Measurements from ENCODE around the gene DDT. TPM values are rescaled to one million over a fixed set of nuclear protein-coding genes. Genes with fewer than 3 reads are reported as not detected.
"Not testable (repeated sequence)": the region's sequence is repeated elsewhere in the genome, so short reads cannot be mapped to it uniquely, and the experiment has no call there.

The DDT gene
- total RNA-seq, 2 donors from 2014 or later, result 97.4 to 127 TPM

DNA sequence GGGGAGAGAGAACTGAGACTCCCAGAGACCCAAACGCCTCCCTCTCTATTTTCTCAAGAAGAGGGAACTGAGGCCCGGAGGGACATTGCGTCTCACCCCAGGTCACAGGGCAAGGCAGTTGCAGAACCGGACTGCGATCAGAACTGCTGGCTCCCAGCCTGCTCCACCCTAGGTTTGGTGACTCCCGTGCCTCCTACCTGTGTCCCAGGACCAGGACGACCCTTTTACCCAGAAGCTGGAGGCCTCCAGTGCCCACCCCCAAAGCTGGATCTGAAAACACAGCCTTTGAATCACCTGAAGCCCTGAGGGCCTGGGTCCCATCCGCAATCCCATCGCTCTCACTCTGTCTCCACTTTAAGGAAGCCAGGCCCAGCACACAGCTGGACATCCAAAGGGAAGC lies 29.6 kb upstream of the DDT start:
- H3K27me3 Mint-ChIP-seq, result no peaks in the 10 kb centered on the region
- no peaks in the 10 kb centered on the region for H3K4me1 Mint-ChIP-seq (ENCODE audit: low read depth in 2 of 2)
- no peak for ATAC-seq
- no peak overlapping the region for H3K4me3 Mint-ChIP-seq
- no peak for DNase-seq (ENCODE audit: low spot score)
- H3K9me3 Mint-ChIP-seq, result no peaks in the 10 kb centered on the region
- no peak overlapping the region for H3K27ac Mint-ChIP-seq
- no peaks in the 10 kb centered on the region for H3K36me3 Mint-ChIP-seq

DNA sequence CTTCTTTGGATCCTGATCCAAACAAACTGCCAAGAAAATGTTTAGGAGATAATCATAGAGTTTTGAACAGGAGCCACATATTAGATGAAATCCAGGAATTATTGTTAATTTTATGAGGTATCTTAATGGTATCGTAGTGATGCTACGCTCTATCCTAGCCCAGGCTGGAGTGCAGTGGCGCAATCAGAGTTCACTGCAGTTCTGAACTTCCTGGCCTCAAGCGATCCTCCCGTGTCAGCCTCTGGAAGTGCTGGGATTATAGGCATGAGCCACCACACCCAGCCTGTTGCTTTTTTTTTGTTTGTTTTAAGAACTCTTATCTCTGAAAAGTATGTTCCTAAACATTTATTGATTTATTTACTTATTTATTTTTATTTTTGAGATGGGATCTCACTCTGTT lies 28.6 kb upstream of the DDT start:
- Mint-ChIP-seq H3K27ac (no peak overlapping the region), H3K4me1 (ENCODE audit: low read depth in 2 of 2) (no peaks in the 10 kb centered on the region), H3K27me3 (peaks cover 0 to under 1% of the 10 kb centered on the region in 2 donors), H3K36me3 (no peaks in the 10 kb centered on the region), H3K4me3 (no peak overlapping the region), H3K9me3 (no peaks in the 10 kb centered on the region)
- DNase-seq (ENCODE audit: low spot score) (no peak), ATAC-seq (no peak)

DNA sequence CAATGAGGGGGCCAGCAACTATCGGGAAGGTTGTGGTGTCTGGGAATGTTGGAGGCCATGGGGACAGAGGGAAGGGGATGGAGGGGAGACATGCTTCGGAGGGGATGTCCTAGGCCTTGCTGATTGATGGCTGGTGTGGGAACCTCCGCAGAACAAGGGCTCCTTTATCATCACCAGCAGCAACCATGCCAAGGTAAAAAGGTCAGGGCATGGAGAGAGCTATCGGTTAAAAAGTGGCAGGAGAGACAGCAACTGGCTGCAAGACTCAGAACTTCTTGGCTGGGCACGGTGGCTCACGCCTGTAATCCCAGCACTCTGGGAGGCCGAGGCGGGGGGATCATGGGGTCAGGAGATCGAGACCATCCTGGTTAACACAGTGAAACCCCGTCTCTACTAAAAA lies 28.0 kb upstream of the DDT start:
- DNase-seq (ENCODE audit: low spot score) (no peak), ATAC-seq (no peak)

DNA sequence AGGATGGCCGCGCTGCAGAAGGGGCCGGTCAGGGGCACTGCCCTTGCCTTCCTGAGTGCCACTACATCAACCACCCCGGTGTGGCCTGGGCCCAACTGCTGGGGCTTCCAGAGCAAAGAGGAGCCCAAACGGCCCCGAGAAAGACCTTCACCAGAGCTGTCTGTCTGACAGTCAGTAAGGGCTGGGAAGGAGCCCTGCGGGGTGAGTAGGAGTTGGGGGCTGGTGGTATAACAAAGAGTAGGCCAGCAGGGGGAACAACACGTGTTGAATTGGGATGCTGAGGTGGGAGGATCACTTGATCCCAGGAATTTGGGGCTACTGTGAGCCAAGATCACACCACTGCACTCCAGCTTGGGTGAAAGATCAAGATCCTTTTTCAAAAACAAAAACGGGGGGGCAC lies 27.1 kb upstream of the DDT start:
- Mint-ChIP-seq H3K27me3 (peaks cover 2 to 6% of the 10 kb centered on the region in 2 donors), H3K4me1 (ENCODE audit: low read depth in 2 of 2) (no peaks in the 10 kb centered on the region), H3K36me3 (no peaks in the 10 kb centered on the region), H3K27ac (no peak overlapping the region), H3K4me3 (no peak overlapping the region), H3K9me3 (no peaks in the 10 kb centered on the region)
- ATAC-seq, result no peak
- no peak for DNase-seq (ENCODE audit: low spot score)

More for the DNA sequence above, 28.0 kb upstream of the DDT start:
- H3K36me3 Mint-ChIP-seq, result no peaks in the 10 kb centered on the region
- no peak overlapping the region for H3K4me3 Mint-ChIP-seq
- H3K27me3 Mint-ChIP-seq, result peaks cover 0 to 6% of the 10 kb centered on the region in 2 donors
- no peaks in the 10 kb centered on the region for H3K4me1 Mint-ChIP-seq (ENCODE audit: low read depth in 2 of 2)
- no peaks in the 10 kb centered on the region for H3K9me3 Mint-ChIP-seq
- no peak overlapping the region for H3K27ac Mint-ChIP-seq

DNA sequence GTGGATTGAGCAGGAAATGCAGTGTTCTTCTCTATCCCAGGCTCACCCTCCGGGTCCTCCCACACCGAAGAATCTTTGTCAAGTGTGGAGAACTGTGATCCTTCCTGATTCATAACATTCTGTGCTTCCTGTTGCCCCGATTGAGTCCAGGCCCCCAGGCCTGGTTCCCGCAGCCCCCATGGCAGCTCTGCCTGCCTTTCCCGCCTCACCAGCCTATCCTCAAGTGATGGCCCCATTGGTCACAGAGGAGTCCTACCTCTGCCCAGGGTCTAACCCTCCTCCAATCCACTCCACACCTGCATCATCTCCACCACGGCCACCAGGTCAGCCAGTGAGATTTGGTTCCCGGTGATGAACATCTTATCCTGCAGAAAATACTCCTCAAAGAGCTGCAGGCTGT lies 25.5 kb upstream of the DDT start:
- not testable (repeated sequence) for H3K4me1 Mint-ChIP-seq (ENCODE audit: low read depth in 2 of 2); H3K9me3 Mint-ChIP-seq; H3K27me3 Mint-ChIP-seq; H3K36me3 Mint-ChIP-seq; DNase-seq (ENCODE audit: low spot score); H3K4me3 Mint-ChIP-seq; H3K27ac Mint-ChIP-seq
- peak; percentile 26 to 28 for ATAC-seq

DNA sequence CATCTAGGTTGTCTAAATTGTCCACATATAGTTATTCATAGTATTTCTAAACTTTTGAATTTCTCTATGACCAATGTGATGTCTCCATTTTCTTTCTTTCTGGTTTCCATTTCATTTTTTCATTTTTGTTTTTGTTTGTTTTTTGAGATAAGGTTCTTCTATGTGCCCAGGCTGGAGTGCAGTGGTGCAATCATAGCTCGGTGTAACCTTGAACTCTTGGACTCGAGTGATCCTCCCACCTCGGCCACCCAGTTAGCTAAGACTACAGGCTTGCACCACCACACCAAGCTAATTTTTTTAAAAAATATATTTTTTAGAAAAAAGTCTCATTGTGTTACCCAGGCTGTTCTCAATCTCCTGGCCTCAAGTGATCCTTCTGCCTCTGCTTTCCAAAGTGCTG lies 22.9 kb upstream of the DDT start:
- H3K4me3 Mint-ChIP-seq, result no peak overlapping the region
- H3K4me1 Mint-ChIP-seq (ENCODE audit: low read depth in 2 of 2), result no peaks in the 10 kb centered on the region
- H3K27me3 Mint-ChIP-seq, result peaks cover 4 to 6% of the 10 kb centered on the region in 2 donors
- H3K27ac Mint-ChIP-seq, result no peak overlapping the region
- H3K9me3 Mint-ChIP-seq, result no peaks in the 10 kb centered on the region
- ATAC-seq (no peak), DNase-seq (ENCODE audit: low spot score) (no peak)
- no peaks in the 10 kb centered on the region for H3K36me3 Mint-ChIP-seq

DNA sequence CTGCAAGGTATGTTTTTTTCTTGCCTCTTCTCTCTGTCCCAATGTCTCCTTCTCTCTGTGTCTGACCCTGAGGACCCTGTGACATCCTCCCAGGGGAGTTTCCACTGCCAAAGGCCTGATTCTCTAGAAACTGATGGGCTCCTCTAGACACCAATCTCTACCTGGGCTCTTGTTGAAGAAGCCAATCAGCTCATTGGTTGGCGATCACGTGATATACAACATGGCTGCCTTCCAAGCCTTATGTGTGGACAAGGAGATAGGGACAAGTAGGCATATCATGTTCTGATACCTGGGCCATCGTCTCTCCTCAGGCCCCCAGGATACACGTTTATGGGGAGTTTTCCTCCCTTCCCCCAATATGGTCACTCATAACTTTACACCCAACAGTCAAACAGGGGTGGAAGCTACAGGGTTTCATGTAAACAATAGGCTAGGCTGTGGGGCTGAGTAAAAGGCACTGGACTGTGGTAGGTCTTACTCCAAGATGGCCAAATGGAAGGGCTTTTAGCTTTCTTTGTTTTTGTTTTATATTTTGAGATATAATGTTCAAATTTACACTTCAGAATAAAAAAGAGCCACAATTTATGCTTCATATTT lies 19.4 kb upstream of the DDT start:
- H3K4me1 Mint-ChIP-seq (ENCODE audit: low read depth in 2 of 2); H3K27ac Mint-ChIP-seq; H3K27me3 Mint-ChIP-seq; H3K4me3 Mint-ChIP-seq; ATAC-seq; DNase-seq (ENCODE audit: low spot score); H3K9me3 Mint-ChIP-seq; H3K36me3 Mint-ChIP-seq: not testable (repeated sequence)

DNA sequence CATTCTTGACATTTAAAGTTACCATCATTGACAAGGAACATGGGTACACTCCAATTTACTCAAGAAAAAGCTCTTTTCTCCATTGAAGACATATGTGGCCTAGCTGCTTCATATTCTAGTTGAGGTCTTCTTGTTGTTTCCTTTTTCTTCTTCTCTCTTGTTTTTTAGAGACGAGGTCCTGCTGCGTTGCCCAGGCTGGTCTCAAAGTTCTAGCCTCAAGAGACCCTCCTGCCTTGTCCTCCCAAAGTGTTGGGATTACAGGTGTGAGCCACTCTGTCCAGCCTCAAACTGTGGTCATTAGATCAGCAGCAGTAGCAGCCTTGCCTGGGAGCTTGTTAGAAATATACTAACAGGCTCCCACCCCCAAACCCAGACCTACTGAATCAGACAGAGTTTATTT lies 18.8 kb upstream of the DDT start:
- not testable (repeated sequence) for H3K4me3 Mint-ChIP-seq; DNase-seq (ENCODE audit: low spot score); H3K36me3 Mint-ChIP-seq; H3K27me3 Mint-ChIP-seq; H3K27ac Mint-ChIP-seq; ATAC-seq; H3K4me1 Mint-ChIP-seq (ENCODE audit: low read depth in 2 of 2); H3K9me3 Mint-ChIP-seq

DNA sequence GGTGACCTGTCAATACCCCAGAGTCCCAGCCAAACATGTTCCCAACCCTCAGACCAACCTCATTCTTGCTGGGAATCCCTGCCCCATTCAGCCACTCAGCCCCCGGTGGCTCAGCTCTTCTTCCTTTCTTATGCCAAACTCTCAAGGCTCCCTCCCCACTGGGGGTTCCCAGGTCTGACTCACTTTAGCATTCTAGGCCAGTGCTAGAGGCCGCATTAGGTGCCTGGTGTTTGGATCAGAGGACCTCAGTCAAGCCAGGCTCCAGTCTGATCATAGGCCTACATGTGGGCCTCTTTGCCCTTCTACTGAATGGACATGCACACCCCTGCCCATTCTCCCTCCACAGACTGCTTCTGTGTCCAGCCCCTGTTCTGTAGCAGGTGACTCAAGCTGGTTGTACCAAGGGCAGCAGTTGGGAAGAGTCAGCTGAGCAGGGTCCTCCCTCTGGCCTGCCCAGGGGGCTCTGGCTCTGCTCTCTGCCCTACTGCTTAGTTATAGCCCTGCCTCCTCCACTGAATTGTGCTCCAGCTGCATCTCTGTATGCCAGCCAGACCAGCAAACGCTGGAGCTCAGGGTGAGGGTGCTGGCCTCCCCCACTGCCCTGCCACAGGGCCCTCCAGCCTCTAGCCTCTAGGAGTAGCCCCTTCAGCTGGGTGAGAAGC lies 15.5 kb upstream of the DDT start:
- H3K4me3 Mint-ChIP-seq; DNase-seq (ENCODE audit: low spot score); H3K27ac Mint-ChIP-seq; H3K4me1 Mint-ChIP-seq (ENCODE audit: low read depth in 2 of 2); H3K27me3 Mint-ChIP-seq; H3K36me3 Mint-ChIP-seq; H3K9me3 Mint-ChIP-seq: not testable (repeated sequence)
- peak; percentile 27 to 58 for ATAC-seq

DNA sequence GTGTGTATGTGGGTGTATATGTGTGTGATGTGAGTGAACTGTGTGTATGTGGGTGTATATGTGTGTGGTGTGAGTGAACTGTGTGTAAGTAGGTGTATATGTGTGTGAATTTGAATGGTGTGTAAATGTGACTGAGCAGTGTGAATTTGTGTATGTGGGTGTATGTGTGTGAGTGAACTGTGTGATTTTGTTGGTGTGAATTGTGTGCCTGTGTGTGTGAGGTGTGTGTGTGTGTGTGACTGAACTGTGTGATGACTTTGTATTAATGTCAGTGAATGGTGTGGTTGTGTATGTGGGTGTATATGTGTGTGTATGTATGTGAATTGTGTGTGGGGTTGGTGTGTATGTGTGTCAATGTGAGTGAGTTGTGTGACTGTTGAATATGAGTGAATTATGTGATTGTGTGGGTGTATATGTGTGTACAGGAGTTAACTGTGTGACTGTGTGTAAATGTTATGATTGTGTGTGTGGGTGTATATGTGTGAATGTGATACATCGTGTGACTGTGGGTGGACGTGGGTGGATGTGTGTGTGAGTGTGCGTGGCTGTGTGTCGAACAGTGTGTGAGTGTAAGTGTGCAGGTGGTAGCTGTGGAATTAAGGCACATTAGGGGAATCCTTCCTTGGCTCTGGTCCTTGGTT lies 12.4 kb upstream of the DDT start:
- not testable (repeated sequence) for H3K27ac Mint-ChIP-seq, ATAC-seq

DNA sequence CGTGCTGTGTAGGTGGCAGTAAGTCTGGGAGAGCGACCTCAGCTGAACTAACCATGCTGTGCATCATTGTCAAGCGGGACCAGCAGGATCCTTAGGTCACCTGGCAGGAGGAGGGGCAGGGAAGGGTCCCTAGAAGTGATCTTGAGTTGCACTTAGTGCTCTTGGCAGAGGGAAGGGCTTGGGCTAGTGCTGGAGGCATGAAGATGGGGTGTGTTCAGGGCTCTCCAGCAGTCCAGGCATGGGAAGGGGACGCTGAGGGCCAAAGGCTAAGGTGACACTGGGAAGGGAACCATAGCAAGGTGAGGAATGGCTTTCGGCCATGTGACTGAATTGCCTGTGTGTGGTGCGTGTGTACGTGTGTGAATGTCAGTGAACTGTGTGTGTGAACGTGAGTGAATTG lies 11.8 kb upstream of the DDT start:
- not testable (repeated sequence) for H3K27me3 Mint-ChIP-seq, H3K9me3 Mint-ChIP-seq, ATAC-seq

More for the DNA sequence above, 12.4 kb upstream of the DDT start:
- H3K27me3 Mint-ChIP-seq; H3K4me3 Mint-ChIP-seq; H3K9me3 Mint-ChIP-seq; DNase-seq (ENCODE audit: low spot score); H3K36me3 Mint-ChIP-seq; H3K4me1 Mint-ChIP-seq (ENCODE audit: low read depth in 2 of 2): not testable (repeated sequence)

DNA sequence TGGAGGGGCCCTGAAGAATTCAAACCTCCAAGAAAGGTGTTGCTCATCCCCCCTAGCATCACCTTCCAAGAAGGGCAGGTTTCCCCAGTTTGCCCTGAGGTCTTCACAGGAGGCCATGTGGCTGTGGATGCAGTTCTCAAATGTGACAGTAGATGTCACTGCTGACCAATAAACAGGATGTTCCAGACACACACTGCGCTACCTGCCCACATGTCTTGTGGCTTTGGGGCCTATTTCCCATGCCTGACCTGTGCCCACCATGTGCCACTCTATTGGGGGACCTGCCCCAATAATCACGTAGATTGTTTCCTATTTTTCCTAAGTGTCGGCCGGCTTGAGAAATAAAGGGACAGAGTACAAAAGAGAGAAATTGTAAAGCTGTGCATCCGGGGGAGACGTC lies 10.2 kb upstream of the DDT start:
- DNase-seq (ENCODE audit: low spot score) (no peak), ATAC-seq (peak; percentile 77 to 81)
- H3K4me3 Mint-ChIP-seq, result no peak overlapping the region
- H3K36me3 Mint-ChIP-seq, result no peaks in the 10 kb centered on the region
- H3K27me3 Mint-ChIP-seq, result peaks cover 5% of the 10 kb centered on the region in 2 donors
- H3K4me1 Mint-ChIP-seq (ENCODE audit: low read depth in 2 of 2), result peaks cover 3 to 4% of the 10 kb centered on the region in 2 donors
- H3K27ac Mint-ChIP-seq, result peak overlapping the region in 1 of 2 donors; percentile 9
- no peaks in the 10 kb centered on the region for H3K9me3 Mint-ChIP-seq

More for the DNA sequence above, 11.8 kb upstream of the DDT start:
- not testable (repeated sequence) for DNase-seq (ENCODE audit: low spot score); H3K4me1 Mint-ChIP-seq (ENCODE audit: low read depth in 2 of 2); H3K36me3 Mint-ChIP-seq; H3K4me3 Mint-ChIP-seq; H3K27ac Mint-ChIP-seq

DNA sequence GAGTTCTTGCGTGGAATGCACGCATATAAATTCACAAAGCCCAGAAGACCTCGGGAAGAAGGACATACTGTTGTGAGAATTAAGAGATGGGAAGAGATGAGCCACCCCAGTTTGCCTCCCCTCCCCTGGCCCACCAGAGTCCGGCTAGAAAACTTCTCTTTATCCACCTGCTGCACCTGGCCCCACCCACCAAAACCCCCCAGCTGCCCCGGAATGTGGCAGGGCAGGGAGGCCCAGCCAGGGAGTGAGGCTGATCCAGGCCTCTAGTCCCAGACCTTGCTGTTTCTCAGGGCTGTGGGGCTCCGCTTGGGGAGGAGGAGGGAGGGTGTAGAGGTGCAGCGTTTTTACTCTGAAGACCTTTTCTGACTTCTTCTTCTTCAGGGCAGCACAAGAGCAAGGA lies 6.3 kb upstream of the DDT start:
- H3K4me3 Mint-ChIP-seq, result not testable (repeated sequence)

DNA sequence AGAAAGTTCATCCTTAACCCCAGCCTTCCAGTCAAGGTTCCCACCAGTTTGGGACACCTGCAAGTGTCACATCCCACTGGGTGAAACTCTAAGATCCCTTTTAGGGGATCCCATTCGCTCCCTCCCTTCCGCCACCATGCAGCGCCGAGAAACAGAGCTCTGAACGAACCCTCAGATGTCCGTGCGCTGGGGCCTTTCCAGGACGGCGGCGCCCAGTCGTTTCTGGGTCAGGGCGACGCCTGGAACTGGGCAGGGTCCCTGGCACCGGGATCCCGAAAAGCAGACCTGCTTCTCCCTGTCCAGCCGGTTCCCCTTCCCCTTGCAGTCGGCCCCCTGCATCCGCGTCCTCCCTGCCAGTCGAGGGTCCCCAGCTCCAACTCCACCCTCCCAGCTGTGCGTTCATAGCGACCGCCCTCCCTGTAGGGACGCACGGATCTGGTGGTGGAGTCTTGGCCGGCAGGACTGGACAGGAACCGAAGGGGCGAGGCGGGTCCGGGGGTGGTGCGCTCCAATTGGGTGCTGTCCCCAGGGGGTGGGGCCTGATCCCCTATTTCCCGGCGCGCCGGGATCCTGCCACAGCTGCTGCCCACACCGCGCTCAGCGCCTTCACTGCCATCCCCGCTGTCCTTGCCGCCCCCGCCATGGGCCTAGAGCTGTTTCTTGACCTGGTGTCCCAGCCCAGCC lies 5.5 kb upstream of the DDT start, which contains the start of gene GSTT2:
Gene GSTT2 (plus strand): TSS at position 578 of the 684 bp plus-strand sequence.
- not testable (repeated sequence) for H3K36me3 Mint-ChIP-seq; DNase-seq (ENCODE audit: low spot score); H3K4me1 Mint-ChIP-seq (ENCODE audit: low read depth in 2 of 2); H3K27me3 Mint-ChIP-seq; H3K9me3 Mint-ChIP-seq; H3K4me3 Mint-ChIP-seq; H3K27ac Mint-ChIP-seq
- ATAC-seq, result peak; percentile 10 to 60

More for the DNA sequence above, 6.3 kb upstream of the DDT start:
- H3K27ac Mint-ChIP-seq; H3K36me3 Mint-ChIP-seq; H3K4me1 Mint-ChIP-seq (ENCODE audit: low read depth in 2 of 2); ATAC-seq; H3K9me3 Mint-ChIP-seq; DNase-seq (ENCODE audit: low spot score); H3K27me3 Mint-ChIP-seq: not testable (repeated sequence)
